ENCODE results near the gene TTC7B.

DNA sequence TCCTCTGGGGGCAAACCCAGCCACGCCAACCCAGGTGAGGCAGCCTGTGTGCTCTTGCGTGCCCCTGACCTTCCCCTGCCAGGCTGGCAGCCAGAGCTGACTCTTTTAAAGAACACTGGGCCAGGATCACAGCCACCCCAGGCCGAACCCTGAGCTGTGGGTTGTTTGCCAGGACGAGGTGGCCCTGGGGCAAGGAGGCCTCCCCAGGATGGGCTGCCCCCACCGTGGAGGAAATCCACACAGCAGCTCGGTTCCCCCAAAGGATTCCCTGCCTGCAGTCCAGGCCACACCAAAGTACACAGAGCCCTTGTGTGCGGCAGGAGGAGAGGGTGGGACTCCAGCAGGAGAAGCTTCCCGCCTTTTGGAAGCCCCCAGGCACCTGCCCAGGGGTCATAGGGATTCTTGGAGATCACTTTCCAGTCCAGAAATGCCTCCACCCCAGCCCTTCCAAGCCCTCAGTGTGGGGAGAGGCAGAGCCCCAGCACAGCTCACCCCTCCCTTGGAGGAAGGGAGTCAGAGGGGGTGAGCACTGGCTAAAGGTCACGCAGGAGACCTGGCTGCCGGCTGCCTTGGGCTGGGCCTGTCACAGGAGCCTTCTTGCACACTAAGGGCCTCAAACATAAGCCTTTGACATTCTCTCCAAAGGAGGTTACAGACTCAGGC, 303.8 kb downstream of the TTC7B start:
- no peak for TF ChIP-seq YY1 (IDR thresholded peaks at IDR 0.05; ENCODE audit: insufficient read depth, insufficient read length)
- TF ChIP-seq ZNF274 (IDR thresholded peaks at IDR 0.05; ENCODE audit: low read depth, low read length) = no peak
- TF ChIP-seq SUZ12 (IDR thresholded peaks at IDR 0.05; ENCODE audit: extremely low read depth, insufficient read depth, insufficient read length) = no peak

Data from NT2/D1 (cell line).